Thyroid gland (tissue), 4 donors: Measurements from ENCODE around the gene FNDC3B. TPM values are rescaled to one million over a fixed set of nuclear protein-coding genes. Genes with fewer than 3 reads are reported as not detected.

Experiments used
- DNase-seq, 2 donors: peaks; one replicate each; pipeline ENCODE4 v3.0.0-alpha.2; 2019
- H3K27ac ChIP-seq, 3 donors: fragments of 200-600 bp; sonication (generic); 1 replicate in 2 of 3; 2 replicates in 1 of 3; pipeline ENCODE4 v1.5.1; 2016 to 2019; ENCODE audit warnings: mild to moderate bottlenecking in 1 of 3, moderate library complexity in 1 of 3
- H3K27me3 ChIP-seq: fragments of 200-600 bp; sonication (generic); one replicate; pipeline ENCODE4 v1.5.1; 2019
- H3K36me3 ChIP-seq, 2 donors: fragments of 200-600 bp; sonication (generic); one replicate each; pipeline ENCODE4 v1.5.1; 2016 to 2019
- H3K4me1 ChIP-seq, 2 donors: fragments of 200-600 bp; sonication (generic); one replicate each; pipeline ENCODE4 v1.5.1; 2017 to 2019
- H3K4me3 ChIP-seq, 3 donors: fragments of 200-600 bp; sonication (generic); replicated peaks in 1 of 3; 1 replicate in 2 of 3; 2 replicates in 1 of 3; pipeline ENCODE4 v1.5.1; 2016; ENCODE audit warnings: mild to moderate bottlenecking in 1 of 3
- H3K9me3 ChIP-seq: fragments of 200-600 bp; sonication (generic); one replicate; pipeline ENCODE4 v1.5.1; 2017
- CTCF ChIP-seq, 6 experiments: fragments of 200-600 bp in 3 of 6; fragments of 450-650 bp in 3 of 6; sonication (generic) in 3 of 6; IDR thresholded peaks; one replicate each; pipeline ENCODE4 v1.5.1; 2016 to 2019; ENCODE audit warnings: antibody characterized with exemption in 6 of 6, mild to moderate bottlenecking in 2 of 6, inconsistent platforms in 1 of 6, moderate library complexity in 1 of 6
- POLR2A ChIP-seq, 2 donors: fragments of 450-650 bp; IDR thresholded peaks; one replicate each; pipeline ENCODE4 v1.6.1; 2017; ENCODE audit warnings: antibody characterized with exemption in 2 of 2, mild to moderate bottlenecking in 2 of 2, moderate library complexity in 1 of 2
- WGBS, 2 donors: methylation state at CpG; one replicate each; pipeline ENCODE4 v1.1.5; 2017; 5-methylcytosine and 5-hydroxymethylcytosine counted together
- intact Hi-C: fragments of 100-400 bp; cut with DNase I; formaldehyde crosslinking; loops from one replicate; pipeline ENCODE4 v1.15.1; 2023
- total RNA-seq, 4 donors: library from RNA; depleted of rRNA; stranded (reverse); fragments of >200 nt; gene quantifications; one replicate each; pipeline ENCODE4 v1.2.3, GENCODE V29; 2016

Gene FNDC3B
- total RNA-seq, 4 donors from 2014 or later: 118 to 172 (median 146) TPM

GRCh38 chr3:172009803-172010202 is 29.6 kb upstream of the FNDC3B start:
- no peaks in the 10 kb centered on the region for H3K27me3 ChIP-seq
- H3K4me1 ChIP-seq: peaks cover 0 to 7% of the 10 kb centered on the region in 2 donors
- no peak overlapping the region for H3K4me3 ChIP-seq
- 75 to 81% methylated on average over 3 of the region's 3 CpGs for WGBS, 2 donors
- TF ChIP-seq CTCF (IDR thresholded peaks at IDR 0.05): no peak
- no peak for TF ChIP-seq POLR2A (IDR thresholded peaks at IDR 0.05)
- no peaks in the 10 kb centered on the region for H3K36me3 ChIP-seq
- intact Hi-C loops: no loop called here
- DNase-seq: no peak
- H3K9me3 ChIP-seq: no peaks in the 10 kb centered on the region
- H3K27ac ChIP-seq: no peak overlapping the region

GRCh38 chr3:172012775-172013174 is 26.6 kb upstream of the FNDC3B start:
- H3K27ac ChIP-seq: peak overlapping the region in 1 of 3 donors; percentile 41
- no peak overlapping the region for H3K4me3 ChIP-seq
- no peaks in the 10 kb centered on the region for H3K4me1 ChIP-seq
- H3K9me3 ChIP-seq: no peaks in the 10 kb centered on the region
- no peaks in the 10 kb centered on the region for H3K27me3 ChIP-seq
- TF ChIP-seq CTCF (IDR thresholded peaks at IDR 0.05) (peak in 1 of 6 experiments; percentile 12), POLR2A (IDR thresholded peaks at IDR 0.05) (no peak)
- intact Hi-C loops: no loop called here
- WGBS, 2 donors: 29 to 45% methylated on average over 1 of the region's 1 CpG
- H3K36me3 ChIP-seq: no peaks in the 10 kb centered on the region
- DNase-seq: no peak

GRCh38 chr3:172014145-172014544 is 25.2 kb upstream of the FNDC3B start:
- H3K27me3 ChIP-seq: no peaks in the 10 kb centered on the region
- 85 to 88% methylated on average over 5 of the region's 5 CpGs for WGBS, 2 donors
- no peaks in the 10 kb centered on the region for H3K4me1 ChIP-seq
- H3K27ac ChIP-seq: no peak overlapping the region
- intact Hi-C loops: no loop called here
- DNase-seq: no peak
- no peaks in the 10 kb centered on the region for H3K36me3 ChIP-seq
- no peak overlapping the region for H3K4me3 ChIP-seq
- H3K9me3 ChIP-seq: no peaks in the 10 kb centered on the region
- TF ChIP-seq CTCF (IDR thresholded peaks at IDR 0.05) (no peak), POLR2A (IDR thresholded peaks at IDR 0.05) (no peak)

GRCh38 chr3:172018364-172018763 is 21.0 kb upstream of the FNDC3B start:
- Histone ChIP-seq H3K4me1 (no peaks in the 10 kb centered on the region), H3K27ac (no peak overlapping the region), H3K4me3 (no peak overlapping the region), H3K27me3 (no peaks in the 10 kb centered on the region), H3K9me3 (no peaks in the 10 kb centered on the region), H3K36me3 (no peaks in the 10 kb centered on the region)
- DNase-seq: no peak
- intact Hi-C loops: no loop called here
- no peak for TF ChIP-seq POLR2A (IDR thresholded peaks at IDR 0.05)
- no peak for TF ChIP-seq CTCF (IDR thresholded peaks at IDR 0.05)

- Histone ChIP-seq H3K36me3 (no peaks in the 10 kb centered on the region), H3K27me3 (no peaks in the 10 kb centered on the region), H3K27ac (no peak overlapping the region), H3K4me1 (no peaks in the 10 kb centered on the region), H3K4me3 (no peak overlapping the region), H3K9me3 (no peaks in the 10 kb centered on the region)
- 88 to 96% methylated on average over 2 of the region's 2 CpGs for WGBS, 2 donors
- TF ChIP-seq POLR2A (IDR thresholded peaks at IDR 0.05) (no peak), CTCF (IDR thresholded peaks at IDR 0.05) (no peak)
- DNase-seq: no peak
- intact Hi-C loops: no loop called here
Observed at GRCh38 chr3:172020763-172021162, 18.6 kb upstream of the FNDC3B start.
